Ovary (tissue), 9 donors: ENCODE data around the gene CSF1R. TPM values are rescaled to one million over a fixed set of nuclear protein-coding genes. Genes with fewer than 3 reads are reported as not detected.
A peak's percentile ranks its signal among the peaks of the same experiment; 100 is the strongest.

ENCODE experiments used
- DNase-seq, 5 donors: peaks; one replicate each; pipeline ENCODE4 v3.0.0-alpha.2; 2019 to 2020
- H3K27ac ChIP-seq, 2 donors: fragments of 200-600 bp; one replicate each; pipeline versions ENCODE4 v1.5.1 to v1.8.0; 2019 to 2022
- H3K27me3 ChIP-seq: fragments of 200-600 bp; one replicate; pipeline ENCODE4 v1.8.0; 2022
- H3K36me3 ChIP-seq: fragments of 200-600 bp; sonication (generic); one replicate; pipeline ENCODE4 v1.5.1; 2019
- H3K4me1 ChIP-seq: one replicate; pipeline ENCODE4 v1.8.1; 2013; ENCODE audit warnings: mild to moderate bottlenecking, moderate library complexity; ENCODE audit not compliant: insufficient read depth
- H3K4me3 ChIP-seq: fragments of 200-600 bp; sonication (generic); one replicate; pipeline ENCODE4 v1.5.1; 2017
- H3K9me3 ChIP-seq, 2 donors: fragments of 200-600 bp in 1 of 2; sonication (generic) in 1 of 2; one replicate each; pipeline versions ENCODE4 v1.5.1 to v1.8.1; 2013 to 2019; ENCODE audit warnings: mild to moderate bottlenecking in 1 of 2, moderate library complexity in 1 of 2
- EP300 ChIP-seq: sonication (generic); formaldehyde crosslinking; IDR thresholded peaks from one replicate; pipeline ENCODE4 v1.6.1; 2017; ENCODE audit warnings: antibody characterized with exemption
- POLR2A ChIP-seq: fragments of 450-650 bp; IDR thresholded peaks from one replicate; pipeline ENCODE4 v1.6.1; 2017; ENCODE audit warnings: antibody characterized with exemption, mild to moderate bottlenecking, moderate library complexity
- WGBS, 3 donors: extraction: QIAGEN DNeasy Blood & Tissue Kit in 1 of 3; methylation state at CpG; one replicate each; pipeline versions ENCODE4 v1.1.5 to v1.1.7; 2013 to 2017; 5-methylcytosine and 5-hydroxymethylcytosine counted together
- intact Hi-C, 4 donors: fragments of 100-400 bp; cut with DNase I; formaldehyde crosslinking; loops; one replicate each; pipeline versions ENCODE4 v1.11.0 to v1.15.1; 2022 to 2023
- polyA plus RNA-seq, 2 donors: library from polyadenylated mRNA; stranded (reverse); fragments of 200-250 nt in 1 of 2; fragments of 350-450 nt in 1 of 2; fragmentation: Illumina TruSeq in 1 of 2; extraction: RNeasy Lipid Tissue Mini Kit (QIAGEN cat#74804) in 1 of 2; gene quantifications; one replicate each; pipeline ENCODE4 v1.2.3, GENCODE V29; 2013 to 2014
- total RNA-seq, 7 donors: library from RNA; depleted of rRNA in 2 of 7; stranded (reverse); fragments of >200 nt in 2 of 7; fragmentation: NEBNext Ultra II Directional in 3 of 7; extraction: Animal tissue kit (Norgen Biotek cat#: 25700) in 3 of 7; gene quantifications; one replicate each; pipeline versions ENCODE4 v1.1.0 to v1.2.4, GENCODE V29; 2016 to 2023
- TF ChIP-seq, protein P1 (sequence below), 3 donors: fragments of 450-650 bp in 2 of 3; fragments of 200-600 bp in 1 of 3; IDR thresholded peaks; one replicate each; pipeline versions ENCODE4 v1.5.1 to v1.8.0; 2016 to 2022; ENCODE audit warnings: antibody characterized with exemption in 3 of 3, mild to moderate bottlenecking in 1 of 3
- donor health status: DM: no; HTN: no; CAD: no; lungs with moderate emphysema.
- donor health status: DM: no; HTN: no; CAD: no.
- donor health status: Bipolar disorder and iron deficiency.
- donor health status: DM: yes; HTN: yes; CAD: no.
- donor health status: DM: no; HTN: no; CAD: no.
- donor health status: DM: yes; HTN: yes; CAD: no.

The CSF1R gene
- total and polyA plus RNA-seq, 9 donors, result 7.6 to 41.9 (median 16.4) TPM

DNA sequence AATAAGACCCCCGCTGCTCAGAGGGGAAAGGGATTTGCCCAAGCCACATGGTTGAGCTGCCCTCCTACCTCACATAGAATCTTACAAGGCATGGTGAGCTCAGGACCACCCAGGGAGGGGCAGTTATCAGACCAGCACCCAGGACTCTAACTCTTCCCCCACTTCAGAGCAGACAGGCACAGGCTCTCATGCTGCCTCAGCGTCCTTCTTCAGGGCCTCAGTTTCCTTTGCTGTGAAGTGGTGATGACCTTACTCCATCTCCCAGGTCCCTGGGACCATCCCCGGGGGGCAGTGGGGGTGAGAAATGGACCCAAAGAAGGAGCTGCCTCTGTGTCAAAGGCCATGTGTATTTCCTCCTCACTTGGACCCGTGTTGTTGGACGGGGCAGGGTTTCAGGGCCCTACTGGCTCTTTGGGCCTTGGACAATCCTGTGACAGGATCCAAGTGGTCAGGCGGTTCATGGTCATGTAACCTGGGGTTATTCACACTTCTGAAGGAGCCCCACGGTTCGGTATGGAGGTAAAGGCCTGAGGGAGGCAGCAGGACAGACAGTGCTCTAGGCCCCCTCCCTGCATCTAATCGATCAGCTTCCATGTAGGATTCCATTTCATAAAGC is 31.7 kb upstream of the CSF1R start:
- H3K27me3 ChIP-seq, result no peaks in the 10 kb centered on the region
- H3K36me3 ChIP-seq, result peaks cover 3% of the 10 kb centered on the region
- no peak overlapping the region for H3K4me3 ChIP-seq
- no peaks in the 10 kb centered on the region for H3K4me1 ChIP-seq
- H3K27ac ChIP-seq, result no peak overlapping the region
- TF ChIP-seq, protein P1, sequence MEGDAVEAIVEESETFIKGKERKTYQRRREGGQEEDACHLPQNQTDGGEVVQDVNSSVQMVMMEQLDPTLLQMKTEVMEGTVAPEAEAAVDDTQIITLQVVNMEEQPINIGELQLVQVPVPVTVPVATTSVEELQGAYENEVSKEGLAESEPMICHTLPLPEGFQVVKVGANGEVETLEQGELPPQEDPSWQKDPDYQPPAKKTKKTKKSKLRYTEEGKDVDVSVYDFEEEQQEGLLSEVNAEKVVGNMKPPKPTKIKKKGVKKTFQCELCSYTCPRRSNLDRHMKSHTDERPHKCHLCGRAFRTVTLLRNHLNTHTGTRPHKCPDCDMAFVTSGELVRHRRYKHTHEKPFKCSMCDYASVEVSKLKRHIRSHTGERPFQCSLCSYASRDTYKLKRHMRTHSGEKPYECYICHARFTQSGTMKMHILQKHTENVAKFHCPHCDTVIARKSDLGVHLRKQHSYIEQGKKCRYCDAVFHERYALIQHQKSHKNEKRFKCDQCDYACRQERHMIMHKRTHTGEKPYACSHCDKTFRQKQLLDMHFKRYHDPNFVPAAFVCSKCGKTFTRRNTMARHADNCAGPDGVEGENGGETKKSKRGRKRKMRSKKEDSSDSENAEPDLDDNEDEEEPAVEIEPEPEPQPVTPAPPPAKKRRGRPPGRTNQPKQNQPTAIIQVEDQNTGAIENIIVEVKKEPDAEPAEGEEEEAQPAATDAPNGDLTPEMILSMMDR (IDR thresholded peaks at IDR 0.05), result no peak
- TF ChIP-seq EP300 (no peak), POLR2A (no peak)
- WGBS, 3 donors, result 70 to 75% (median 74%) methylated on average over 9 of the region's 9 CpGs
- intact Hi-C loops, result no loop called here
- no peak for DNase-seq
- H3K9me3 ChIP-seq, result no peaks in the 10 kb centered on the region

DNA sequence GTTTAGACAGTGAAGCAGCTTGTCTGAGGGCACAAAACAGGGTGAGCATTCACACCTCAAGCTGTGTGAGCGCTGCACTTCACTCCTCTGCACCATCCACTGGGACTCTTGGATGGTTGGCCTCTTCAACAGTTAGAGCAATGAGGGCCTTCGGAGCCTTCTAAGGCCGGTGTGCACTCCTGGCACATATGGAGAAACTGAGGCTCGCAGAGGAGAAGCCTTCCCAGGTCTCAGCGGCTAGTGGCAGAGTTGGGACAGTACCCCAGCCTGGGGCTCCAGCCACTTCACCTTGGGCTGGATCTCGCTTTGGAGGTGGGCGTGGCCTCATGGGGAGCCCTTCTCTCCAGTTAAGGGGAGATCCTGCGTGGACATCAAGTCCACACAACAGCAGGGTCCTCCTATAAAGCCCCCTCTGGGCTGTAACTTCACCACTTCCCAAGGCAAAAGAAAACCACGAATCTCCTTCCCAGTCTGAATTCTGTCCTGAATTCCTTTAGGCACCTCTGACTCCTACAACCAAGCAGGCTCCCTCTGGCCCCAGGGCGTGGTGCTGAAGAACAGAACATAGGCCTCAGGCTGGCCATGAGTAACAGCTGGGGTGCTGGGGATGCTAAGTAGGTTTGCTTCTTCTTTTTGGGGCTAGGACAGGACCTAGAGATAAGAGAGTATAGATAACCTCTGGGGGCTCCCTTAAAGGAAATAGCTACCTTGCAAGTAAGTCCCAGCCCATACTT is 30.5 kb upstream of the CSF1R start:
- peaks cover 3% of the 10 kb centered on the region for H3K36me3 ChIP-seq

DNA sequence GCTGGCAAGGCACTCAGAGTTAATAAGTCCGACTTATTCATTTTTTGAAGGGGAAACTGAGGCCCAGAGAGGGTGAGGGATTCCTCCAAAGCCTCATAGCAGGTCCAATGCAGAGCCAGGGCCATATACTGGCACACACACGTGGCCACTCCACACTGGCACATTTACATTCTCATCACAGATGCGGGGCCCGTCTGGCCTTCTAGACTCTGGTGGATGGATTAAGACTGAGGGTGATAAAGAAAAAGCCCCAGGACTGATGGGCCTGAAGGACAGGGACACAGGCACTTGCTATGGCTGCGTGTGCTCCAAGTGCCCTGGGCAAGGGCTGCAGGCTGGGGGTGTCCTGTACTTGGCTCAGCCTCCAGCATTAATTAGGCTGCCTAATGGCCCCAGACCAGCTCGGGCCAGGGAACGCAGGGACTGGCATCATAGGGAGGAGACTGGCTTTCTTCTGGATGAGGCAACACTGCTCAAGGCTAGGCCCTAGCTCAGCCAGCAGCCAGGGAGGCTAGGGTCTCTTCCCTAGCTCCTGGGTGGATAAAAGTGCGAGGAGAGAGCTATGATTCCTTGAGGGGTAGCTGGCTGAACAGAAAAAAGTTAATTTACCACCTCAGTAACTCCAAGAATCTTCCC is 28.5 kb upstream of the CSF1R start:
- TF ChIP-seq EP300, result no peak
- TF ChIP-seq, protein P1 (IDR thresholded peaks at IDR 0.05), result no peak
- Histone ChIP-seq H3K27me3 (no peaks in the 10 kb centered on the region), H3K9me3 (no peaks in the 10 kb centered on the region), H3K27ac (no peak overlapping the region), H3K4me3 (no peak overlapping the region), H3K4me1 (peaks cover 4% of the 10 kb centered on the region), H3K36me3 (no peaks in the 10 kb centered on the region)
- intact Hi-C loops, result no loop called here
- WGBS, 3 donors, result 73 to 84% (median 80%) methylated on average over 8 of the region's 8 CpGs
- peak in 2 of 5 donors; percentile 12 to 16 for DNase-seq

More for the DNA sequence above, 30.5 kb upstream of the CSF1R start:
- H3K27ac ChIP-seq, result no peak overlapping the region
- intact Hi-C loops, result no loop called here
- TF ChIP-seq EP300 (no peak), POLR2A (no peak)
- TF ChIP-seq, protein P1 (IDR thresholded peaks at IDR 0.05), result no peak
- peak in 1 of 5 donors; percentile 8 for DNase-seq
- H3K9me3 ChIP-seq, result no peaks in the 10 kb centered on the region
- WGBS, 3 donors, result 82 to 85% (median 84%) methylated on average over 10 of the region's 10 CpGs
- no peak overlapping the region for H3K4me3 ChIP-seq
- H3K27me3 ChIP-seq, result no peaks in the 10 kb centered on the region
- peaks cover 4% of the 10 kb centered on the region for H3K4me1 ChIP-seq

- DNase-seq, result peak in 3 of 5 donors; percentile 13 to 36 (median 25)
- Histone ChIP-seq H3K9me3 (no peaks in the 10 kb centered on the region), H3K4me1 (peaks cover 4% of the 10 kb centered on the region), H3K27ac (no peak overlapping the region), H3K4me3 (no peak overlapping the region), H3K36me3 (no peaks in the 10 kb centered on the region), H3K27me3 (no peaks in the 10 kb centered on the region)
- intact Hi-C loops, result no loop called here
- 80 to 84% (median 80%) methylated on average over 12 of the region's 12 CpGs for WGBS, 3 donors
- TF ChIP-seq, protein P1 (IDR thresholded peaks at IDR 0.05), result no peak
- no peak for TF ChIP-seq POLR2A
- no peak for TF ChIP-seq EP300
Measured at GRCh38 chr5:150114102-150114641, 27.8 kb upstream of the CSF1R start.
